ENCODE results near the gene MAP3K8.
"Not testable (repeated sequence)": the region's sequence is repeated elsewhere in the genome, so short reads cannot be mapped to it uniquely, and the experiment has no call there.

The MAP3K8 gene

DNA sequence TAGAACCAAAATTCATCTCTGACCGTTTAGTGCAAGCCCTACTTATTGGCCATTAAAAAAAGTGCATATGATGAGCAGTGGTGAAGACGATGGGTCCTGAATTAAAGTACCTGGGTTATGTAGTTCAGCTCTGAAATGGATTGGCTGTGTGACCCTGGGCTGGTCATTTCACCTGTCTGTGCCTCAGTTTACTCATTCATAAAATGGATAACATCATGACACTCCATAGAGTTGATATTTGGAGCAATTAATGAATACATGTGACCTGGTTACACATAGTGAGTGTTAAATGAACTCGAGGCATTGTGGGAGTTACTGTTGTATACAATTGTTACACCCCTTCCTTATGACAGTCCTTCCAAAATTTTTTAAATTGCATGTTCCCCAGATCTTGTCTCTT, 9.1 kb downstream of the MAP3K8 start:
- no peak for DNase-seq (ENCODE audit: extremely low read depth in 1 of 2, low read depth in 1 of 2)

DNA sequence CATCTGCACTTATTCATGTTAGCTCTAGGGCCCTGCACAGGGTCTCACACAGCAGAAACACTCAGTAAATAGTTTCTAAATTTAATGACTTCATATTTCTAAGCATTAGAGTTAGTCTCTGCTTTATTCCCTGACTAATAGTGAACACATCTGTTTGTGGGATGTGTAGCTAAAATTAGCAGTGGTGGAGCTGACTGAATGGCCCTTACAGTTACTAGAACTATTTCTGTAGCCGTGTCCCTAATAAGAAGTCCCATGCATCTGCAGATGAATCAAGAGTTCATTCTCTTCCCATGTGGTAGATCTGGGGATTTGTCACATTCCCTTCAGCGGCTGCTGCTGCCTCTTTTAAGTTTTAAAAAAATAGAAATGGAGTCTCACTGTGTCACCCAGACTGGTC, 11.7 kb downstream of the MAP3K8 start:
- no peak for DNase-seq (ENCODE audit: extremely low read depth in 1 of 2, low read depth in 1 of 2)

DNA sequence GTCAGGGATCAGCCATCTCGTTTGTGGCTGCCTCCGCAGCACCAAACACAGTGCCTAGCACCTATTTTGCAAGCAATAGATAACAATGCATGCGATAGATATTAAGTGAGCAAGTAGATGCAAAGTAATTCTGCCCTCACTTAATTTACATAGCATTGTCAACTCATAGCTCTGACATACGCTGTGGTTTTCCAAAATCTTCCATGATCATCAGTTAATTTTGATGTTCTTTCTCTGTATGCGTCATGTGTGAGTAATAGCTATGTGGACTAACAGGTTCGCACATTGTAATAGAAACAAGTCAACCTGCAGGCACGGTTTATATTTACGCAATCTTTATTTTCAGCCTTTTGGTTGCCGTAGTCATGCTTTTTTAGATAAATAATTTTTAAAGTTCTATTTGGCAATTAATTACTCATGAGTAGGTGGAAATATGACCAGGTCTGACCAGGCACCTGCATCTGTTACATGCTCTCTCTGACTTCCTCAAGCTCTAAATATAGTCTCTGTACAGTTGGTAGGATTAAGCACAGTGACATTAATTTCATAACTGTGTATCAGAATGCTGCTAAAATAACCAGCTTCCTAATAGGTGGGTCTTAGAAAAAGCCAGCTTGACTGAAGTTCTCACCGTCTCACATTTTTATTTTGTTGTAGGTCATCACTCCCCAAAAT, 13.3 kb downstream of the MAP3K8 start:
- no peak for DNase-seq (ENCODE audit: extremely low read depth in 1 of 2, low read depth in 1 of 2)

DNA sequence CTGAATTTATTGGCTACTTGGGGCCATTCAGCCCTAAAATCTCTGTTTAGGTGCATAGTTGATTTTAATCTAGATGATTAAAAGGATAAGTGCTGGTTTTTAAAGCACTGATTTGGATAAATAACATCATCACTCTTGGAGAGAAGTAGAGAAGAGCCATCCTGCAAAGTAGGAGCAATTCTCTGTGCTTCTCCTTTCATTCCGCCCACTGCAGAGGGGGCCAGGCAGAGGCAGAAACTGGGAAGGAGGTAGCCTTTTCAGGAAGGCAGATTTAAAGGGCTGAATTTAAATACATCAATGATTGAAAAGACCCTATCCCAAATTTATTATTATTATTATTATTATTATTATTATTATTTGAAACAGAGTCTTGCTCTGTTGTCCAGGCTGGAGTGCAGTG, 14.1 kb downstream of the MAP3K8 start:
- no peak for DNase-seq (ENCODE audit: extremely low read depth in 1 of 2, low read depth in 1 of 2)

DNA sequence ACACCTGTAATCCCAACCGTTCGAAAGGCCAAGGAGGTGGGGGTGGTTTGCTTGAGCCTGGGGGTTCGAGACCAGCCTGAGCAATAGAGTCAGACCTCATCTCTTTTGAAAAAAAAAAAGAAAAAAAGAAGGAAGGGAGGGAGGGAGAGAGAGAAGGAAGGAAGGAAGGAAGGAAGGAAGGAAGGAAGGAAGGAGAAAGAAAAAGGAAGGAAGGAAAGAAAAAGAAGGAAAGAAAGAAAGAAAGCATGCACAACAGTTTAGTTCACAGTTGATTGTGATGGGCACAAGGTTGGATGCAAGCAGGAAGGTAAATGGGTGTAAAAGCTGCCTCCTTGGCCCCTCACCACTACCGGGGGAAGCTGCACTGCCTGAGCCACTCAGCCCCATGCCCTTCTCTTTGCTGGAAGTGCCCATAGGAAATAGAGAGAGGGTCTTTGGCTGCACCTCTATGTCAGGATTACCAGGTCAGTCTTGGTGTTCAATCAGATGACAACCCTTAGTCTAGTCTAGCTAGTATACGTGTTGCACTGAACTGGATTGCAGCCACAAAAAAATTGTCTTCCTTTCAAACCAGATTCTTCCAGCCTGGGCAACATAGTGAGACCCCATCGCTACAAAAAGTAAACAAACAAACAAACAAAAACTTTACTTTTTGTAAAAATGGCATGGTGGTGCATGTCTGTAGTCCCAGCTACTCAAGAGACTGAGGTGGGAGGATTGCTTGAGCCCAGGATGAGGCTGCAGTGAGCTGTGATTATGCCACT, 20.0 kb downstream of the MAP3K8 start:
- DNase-seq (ENCODE audit: extremely low read depth in 1 of 2, low read depth in 1 of 2), result no peak

DNA sequence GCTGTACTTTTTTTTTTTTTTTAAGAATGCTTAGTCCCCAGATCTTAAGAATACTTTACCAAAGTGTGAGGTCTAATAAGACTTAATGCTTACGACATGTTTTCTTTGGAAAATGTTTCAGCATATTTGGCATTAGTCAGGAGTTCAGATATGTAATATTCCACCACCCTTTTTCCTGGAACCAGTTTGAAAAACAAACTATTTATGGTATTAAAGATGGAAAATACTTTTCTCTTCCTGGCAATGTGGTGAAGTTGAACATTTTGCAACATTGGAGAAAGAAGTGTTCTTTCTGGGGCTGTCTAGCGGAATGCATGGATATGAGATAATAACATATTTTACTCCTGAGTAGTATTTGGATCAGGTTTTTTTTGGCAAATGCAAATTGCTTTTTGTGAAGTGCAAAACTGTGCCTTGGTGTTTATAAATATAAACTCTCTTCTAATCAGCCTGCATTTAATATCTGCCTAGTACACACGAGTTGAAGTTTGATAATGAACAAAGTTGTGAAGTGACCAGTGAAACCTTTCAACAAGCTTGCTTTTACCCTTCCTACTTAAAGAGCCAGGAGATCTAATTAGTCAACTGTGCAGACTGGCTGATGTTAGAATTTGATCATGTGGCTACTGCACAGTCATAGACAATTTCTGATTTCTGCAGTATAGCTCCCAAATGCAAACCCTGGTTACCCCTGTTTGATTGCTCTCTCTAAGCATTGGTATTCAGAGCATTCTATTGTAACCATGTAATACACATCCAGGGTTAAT, 20.9 kb downstream of the MAP3K8 start:
- no peak for DNase-seq (ENCODE audit: extremely low read depth in 1 of 2, low read depth in 1 of 2)

DNA sequence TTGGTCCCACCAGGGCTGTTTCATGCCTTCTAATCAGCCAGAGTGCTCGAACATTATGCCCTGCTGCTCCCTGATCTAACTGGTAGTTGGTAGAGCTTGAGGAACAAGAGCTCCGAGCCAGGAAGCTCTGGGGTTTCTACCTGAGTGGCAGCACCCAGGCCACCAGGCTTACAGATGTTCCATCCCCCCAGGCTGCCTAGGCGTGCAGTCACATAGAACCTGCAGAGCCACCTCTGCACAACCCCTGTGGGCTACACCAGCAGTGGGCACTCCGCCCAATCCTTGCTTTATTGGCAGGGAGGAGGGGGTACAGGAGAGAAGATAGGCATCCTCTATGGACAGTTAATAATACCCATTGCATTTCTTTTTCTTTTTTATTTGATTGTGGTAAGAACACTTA, 21.8 kb downstream of the MAP3K8 start:
- DNase-seq (ENCODE audit: extremely low read depth in 1 of 2, low read depth in 1 of 2), result no peak

DNA sequence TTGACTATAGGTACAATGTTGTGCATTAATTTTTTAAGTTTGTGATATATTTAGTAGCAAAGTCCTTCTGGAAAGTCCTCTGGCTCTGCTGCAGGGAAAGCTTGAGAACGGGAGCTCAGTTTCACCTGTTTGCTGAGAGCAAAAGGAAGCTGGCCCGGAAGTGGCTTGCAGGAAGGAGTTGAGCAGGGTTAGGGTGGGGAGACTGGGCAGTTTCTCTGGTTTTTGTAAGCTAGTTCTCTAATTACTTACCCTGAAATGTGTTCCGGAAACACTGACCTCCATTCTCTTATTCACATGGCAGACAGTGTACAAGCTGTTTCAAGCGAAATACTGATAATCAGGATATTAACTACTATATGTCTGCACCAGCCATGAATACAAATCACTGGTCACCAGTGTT, 22.3 kb downstream of the MAP3K8 start:
- no peak for DNase-seq (ENCODE audit: extremely low read depth in 1 of 2, low read depth in 1 of 2)

DNA sequence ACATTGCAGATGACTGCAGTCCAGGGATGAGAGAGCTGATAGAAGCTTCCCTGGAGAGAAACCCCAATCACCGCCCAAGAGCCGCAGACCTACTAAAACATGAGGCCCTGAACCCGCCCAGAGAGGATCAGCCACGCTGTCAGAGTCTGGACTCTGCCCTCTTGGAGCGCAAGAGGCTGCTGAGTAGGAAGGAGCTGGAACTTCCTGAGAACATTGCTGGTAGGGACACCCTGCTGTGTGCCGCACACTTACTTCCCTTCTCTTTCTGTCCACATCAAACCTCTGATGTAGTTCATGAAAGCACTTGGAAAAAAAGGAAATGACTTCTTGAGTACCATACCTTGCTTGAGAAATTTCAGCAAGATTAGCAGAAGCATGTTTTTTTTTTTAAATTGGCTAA, 25.3 kb downstream of the MAP3K8 start:
- DNase-seq (ENCODE audit: extremely low read depth in 1 of 2, low read depth in 1 of 2), result no peak

DNA sequence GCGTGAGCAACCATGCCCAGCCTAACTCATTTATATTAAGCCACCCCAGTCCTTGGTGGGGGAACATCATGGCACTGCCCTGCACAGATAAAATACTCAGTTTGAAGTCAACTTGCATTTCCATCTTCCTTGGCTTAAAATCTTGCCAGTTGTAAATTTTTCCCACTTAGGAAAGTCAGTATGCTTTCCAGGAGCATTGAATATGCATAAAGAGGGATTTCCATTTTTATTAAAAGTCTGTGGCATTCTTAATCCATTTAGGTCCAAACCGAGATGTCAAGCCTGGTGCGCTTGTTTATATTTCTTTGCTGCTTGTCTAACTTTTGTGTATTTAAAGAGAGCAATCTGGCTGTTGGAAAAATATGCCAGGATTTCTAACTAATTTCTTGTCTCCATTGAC, 26.1 kb downstream of the MAP3K8 start:
- no peak for DNase-seq (ENCODE audit: extremely low read depth in 1 of 2, low read depth in 1 of 2)

DNA sequence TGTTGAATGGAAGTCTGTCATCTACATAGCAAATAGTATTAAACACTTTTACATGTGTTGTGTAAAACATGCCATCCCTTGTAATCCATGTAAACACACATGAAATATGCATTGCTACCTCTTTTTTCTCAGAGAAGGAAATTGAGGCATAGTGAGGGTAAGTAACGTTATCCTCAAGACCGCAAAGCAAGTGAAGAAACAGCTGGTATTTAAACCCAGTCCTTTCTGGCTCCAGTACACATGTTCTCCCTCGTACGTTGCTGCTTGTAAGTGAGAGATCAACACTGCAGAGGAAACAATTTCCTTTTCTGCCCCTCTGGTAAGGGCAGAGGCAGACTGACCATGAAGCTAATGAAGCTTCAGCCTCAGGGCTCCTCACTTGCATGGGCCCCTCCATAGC, 28.5 kb downstream of the MAP3K8 start:
- DNase-seq (ENCODE audit: extremely low read depth in 1 of 2, low read depth in 1 of 2), result no peak

DNA sequence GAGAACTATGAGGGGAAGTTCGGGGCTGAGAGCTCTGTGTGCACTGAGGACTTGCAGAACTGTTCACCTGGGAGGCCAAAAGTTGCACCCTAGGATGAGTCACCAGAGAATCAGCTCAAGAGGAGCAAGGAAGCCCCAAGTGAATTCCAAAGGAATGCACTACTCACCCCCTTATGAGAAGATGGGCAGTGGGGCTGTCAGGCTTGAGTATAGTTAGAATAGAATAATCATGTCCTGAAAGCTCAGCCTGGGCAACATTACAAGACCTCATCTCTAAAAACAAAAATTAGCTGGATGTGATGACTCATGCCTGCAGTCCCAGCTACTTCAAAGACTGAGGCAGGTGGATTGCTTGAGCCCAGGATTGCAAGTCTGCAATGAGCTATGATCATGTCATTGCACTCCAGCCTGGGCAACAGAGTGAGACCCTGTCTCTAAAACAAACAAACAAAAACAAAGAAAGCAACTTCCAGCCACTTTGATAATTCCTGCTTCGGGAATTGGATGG, 30.0 kb downstream of the MAP3K8 start:
- no peak for DNase-seq (ENCODE audit: extremely low read depth in 1 of 2, low read depth in 1 of 2)

DNA sequence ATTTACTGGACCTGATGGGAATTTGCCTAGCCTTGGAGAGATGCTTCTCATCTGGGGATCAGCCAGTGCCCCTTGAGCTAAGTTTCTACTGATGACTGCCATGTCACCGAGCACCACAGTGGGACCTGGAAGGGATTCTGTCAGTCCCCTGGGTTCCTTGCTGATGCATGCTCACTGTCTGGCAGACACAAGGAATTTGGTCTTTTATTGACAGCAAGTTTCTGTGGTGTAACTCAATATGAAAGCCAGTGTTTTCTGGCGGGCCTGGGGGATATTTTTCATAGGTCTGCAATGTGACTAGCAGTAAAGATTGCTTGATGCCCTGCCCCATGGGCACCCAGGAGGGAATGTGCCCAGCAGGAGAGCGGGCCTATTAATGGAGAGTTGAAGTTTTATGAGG, 30.7 kb downstream of the MAP3K8 start:
- no peak for DNase-seq (ENCODE audit: extremely low read depth in 1 of 2, low read depth in 1 of 2)

DNA sequence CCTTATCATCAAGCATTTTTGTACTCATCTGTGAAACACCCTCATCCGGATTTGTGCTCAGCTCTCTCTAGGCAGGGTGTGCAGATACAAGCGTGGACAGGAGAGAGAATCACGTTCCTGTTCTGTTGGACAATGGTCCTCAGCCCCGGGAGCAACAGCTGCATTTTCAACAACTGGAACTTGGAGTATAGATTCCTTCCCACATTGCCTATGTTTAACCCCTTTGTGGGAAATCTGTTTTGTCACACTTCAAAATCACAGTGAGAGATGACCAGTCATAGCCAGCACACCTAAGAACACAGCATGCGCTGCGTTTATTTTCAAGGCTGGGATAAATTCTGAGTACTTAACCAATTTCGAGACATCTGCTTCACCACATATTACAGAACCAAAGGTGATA, 32.5 kb downstream of the MAP3K8 start:
- no peak for DNase-seq (ENCODE audit: extremely low read depth in 1 of 2, low read depth in 1 of 2)

DNA sequence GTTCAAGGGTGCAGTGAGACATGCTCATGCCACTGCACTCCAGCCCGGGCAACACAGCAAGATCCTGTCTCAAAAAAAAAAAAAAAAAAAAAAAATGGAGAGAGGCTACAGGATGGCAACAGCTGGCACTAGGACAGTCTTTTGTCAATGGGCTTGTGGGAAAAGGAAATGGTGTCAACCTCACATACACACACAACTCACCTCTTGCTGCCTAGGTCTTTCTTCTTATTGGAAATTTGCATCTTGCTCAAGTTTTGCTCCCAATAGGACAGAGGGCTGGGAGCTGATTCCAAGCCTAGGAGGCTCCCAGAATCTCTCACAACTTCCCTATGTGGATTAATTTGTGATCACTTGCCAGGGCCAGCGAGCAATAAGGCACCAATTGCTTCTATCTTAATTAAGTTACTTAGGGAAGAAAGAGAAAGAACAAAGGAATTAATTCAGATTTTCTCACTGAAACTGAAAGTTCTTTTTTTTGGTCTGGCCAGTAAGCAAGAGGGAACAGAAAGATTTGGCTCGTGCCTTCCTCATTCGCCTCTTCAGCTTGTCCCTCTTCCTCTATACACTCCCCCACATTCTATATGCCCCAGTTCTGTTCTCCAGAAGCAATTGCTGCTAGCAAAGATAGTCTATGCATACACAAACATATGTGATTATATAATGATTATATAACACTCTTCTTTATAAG, 33.8 kb downstream of the MAP3K8 start:
- no peak for DNase-seq (ENCODE audit: extremely low read depth in 1 of 2, low read depth in 1 of 2)

DNA sequence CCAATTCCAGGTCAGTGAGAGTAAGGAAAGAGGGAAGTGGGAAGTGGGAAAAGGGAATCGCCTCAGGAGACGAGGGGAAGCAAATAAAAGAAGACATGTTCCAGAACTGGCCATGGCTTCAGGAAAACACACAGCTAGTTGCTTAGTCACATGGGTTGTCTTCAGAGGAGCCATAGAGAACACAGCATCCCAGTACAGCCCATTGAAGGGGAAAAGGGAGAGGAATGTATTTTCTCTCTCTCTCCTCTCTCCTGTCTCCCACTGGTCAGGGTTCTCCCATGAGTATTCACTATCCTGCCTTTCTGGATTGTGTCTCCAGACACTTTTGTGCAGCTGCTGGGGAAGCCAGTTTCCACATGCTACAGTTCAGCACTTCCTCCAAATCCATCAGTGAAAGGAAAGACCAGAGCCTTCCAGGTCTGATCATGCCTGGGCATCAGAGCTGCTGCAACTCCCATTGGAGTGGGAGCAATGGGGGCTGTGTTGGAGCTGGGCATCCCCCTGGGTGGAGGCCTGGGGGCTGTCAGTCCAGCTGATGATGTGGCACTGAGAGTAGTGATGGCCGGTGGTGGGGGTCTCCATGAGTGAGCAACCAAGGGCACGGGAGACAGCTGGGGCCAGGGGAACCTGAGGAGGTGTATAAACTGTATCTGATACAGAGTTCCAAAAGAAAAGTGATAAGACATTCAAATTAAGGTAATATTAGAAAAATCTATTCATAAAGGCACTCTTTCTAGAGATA, 38.6 kb downstream of the MAP3K8 start:
- DNase-seq (ENCODE audit: extremely low read depth in 1 of 2, low read depth in 1 of 2), result no peak

DNA sequence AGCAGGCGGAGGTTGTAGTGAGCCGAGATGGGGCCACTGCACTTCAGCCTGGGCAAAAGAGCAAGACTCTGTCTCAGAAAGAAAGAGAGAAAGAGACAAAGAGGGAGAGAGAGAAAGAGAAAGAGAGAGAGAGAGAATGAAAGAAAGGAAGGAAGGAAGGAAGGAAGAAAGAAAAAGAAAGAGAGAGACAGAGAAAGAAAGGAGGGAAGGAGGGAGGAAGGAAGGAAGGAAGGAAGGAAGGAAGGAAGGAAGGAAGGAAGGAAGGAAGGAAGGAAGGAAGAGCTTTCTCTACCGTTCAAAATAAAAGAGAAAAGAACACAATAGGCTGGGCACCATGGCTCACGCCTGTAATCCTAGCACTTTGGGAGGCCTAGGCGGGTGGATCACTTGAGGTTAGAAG, 41.5 kb downstream of the MAP3K8 start:
- DNase-seq (ENCODE audit: extremely low read depth in 1 of 2, low read depth in 1 of 2), result not testable (repeated sequence)

DNA sequence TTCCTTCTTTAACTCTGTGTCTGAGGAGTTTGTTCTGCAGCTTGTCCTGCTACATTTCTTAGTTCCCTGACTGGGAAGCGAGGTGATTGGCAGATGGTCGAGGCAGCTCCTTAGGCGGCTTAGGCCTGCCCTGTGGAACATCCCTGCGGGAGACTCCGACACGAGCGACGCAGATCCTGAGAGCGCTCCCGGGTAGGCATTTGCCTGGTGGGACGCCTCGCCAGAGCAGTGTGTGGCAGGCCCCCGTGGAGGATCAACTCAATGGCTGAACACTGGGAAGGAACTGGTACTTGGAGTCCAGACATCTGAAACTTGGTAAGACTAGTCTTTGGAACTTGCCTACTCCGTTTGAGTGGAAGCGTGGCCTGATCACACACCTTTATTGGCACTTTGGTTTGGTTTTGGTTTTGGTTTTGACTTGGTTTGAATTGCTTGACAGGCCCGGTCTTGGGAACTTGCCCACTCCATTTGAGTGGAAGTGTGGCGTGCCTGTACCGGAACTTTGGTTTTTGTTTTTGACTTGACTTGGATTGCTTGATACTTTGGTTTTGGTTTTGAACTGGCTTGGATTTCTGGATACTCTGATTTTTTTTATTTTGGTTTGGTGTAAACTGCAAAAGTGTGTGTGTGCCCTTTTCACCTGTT, 42.6 kb downstream of the MAP3K8 start:
- no peak for DNase-seq (ENCODE audit: extremely low read depth in 1 of 2, low read depth in 1 of 2)

DNA sequence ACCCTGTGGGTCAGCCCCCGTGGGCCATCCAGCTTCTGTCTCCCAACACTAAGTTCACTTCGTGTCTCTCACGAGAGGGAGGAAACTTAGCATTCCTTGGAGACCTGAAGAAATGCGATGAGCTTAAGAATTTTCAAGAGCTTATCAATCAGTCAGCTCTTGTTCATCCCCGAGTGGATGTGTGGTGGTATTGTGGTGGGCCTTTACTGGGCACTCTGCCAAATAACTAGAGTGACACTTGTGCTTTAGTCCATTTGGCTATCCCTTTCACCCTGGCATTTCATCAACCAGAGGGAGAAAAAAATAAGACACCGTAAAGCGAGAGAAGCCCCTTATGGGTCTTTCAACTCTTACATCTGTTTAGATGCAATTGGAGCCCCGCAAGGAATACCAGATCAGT, 45.5 kb downstream of the MAP3K8 start:
- DNase-seq (ENCODE audit: extremely low read depth in 1 of 2, low read depth in 1 of 2), result not testable (repeated sequence)

DNA sequence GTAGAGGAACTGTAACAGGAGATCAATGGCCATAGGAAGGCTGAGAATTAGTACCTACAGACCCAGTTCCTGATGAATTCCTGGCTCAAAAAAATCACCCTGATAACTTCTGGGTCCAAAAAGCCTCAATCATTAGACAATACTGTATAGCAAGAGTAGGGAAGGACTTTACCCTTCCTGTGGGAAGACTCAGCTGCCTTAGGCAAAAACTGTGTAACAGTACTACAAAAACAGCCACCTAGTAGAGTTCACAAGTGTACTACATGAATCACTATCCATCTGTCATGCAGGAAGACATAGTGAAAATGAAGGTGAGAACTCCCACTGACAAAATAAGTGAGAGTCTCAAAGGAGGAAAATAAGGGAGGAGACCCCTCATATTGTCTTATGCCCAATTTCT, 47.6 kb downstream of the MAP3K8 start:
- DNase-seq (ENCODE audit: extremely low read depth in 1 of 2, low read depth in 1 of 2), result no peak
